ENCODE measurements around the gene TMCC1.
"Not testable (repeated sequence)": the region's sequence is repeated elsewhere in the genome, so short reads cannot be mapped to it uniquely, and the experiment has no call there.

The TMCC1 gene

GRCh38 chr3:129840707-129841360 lies 52.7 kb downstream of the TMCC1 start:
- H3K4me3 ChIP-seq (ENCODE audit: control insufficient read depth, low read depth, low read length), result no peak overlapping the region
- no peak for DNase-seq (ENCODE audit: low read depth)
- no peak for TF ChIP-seq CTCF (IDR thresholded peaks at IDR 0.05; ENCODE audit: control insufficient read depth, insufficient read depth, low read depth, low read length, missing control alignments)

- H3K4me3 ChIP-seq (ENCODE audit: control insufficient read depth, low read depth, low read length), result no peak overlapping the region
- TF ChIP-seq CTCF (IDR thresholded peaks at IDR 0.05; ENCODE audit: control insufficient read depth, insufficient read depth, low read depth, low read length, missing control alignments), result no peak
- DNase-seq (ENCODE audit: low read depth), result no peak
These were observed 55.4 kb downstream of the TMCC1 start for GRCh38 chr3:129838086-129838485.

GRCh38 chr3:129837065-129837642 lies 56.4 kb downstream of the TMCC1 start:
- no peak for DNase-seq (ENCODE audit: low read depth)
- H3K4me3 ChIP-seq (ENCODE audit: control insufficient read depth, low read depth, low read length), result no peak overlapping the region
- TF ChIP-seq CTCF (IDR thresholded peaks at IDR 0.05; ENCODE audit: control insufficient read depth, insufficient read depth, low read depth, low read length, missing control alignments), result no peak

GRCh38 chr3:129836381-129837064 lies 57.0 kb downstream of the TMCC1 start:
- no peak overlapping the region for H3K4me3 ChIP-seq (ENCODE audit: control insufficient read depth, low read depth, low read length)
- no peak for TF ChIP-seq CTCF (IDR thresholded peaks at IDR 0.05; ENCODE audit: control insufficient read depth, insufficient read depth, low read depth, low read length, missing control alignments)
- no peak for DNase-seq (ENCODE audit: low read depth)

- H3K4me3 ChIP-seq (ENCODE audit: control insufficient read depth, low read depth, low read length), result no peak overlapping the region
- DNase-seq (ENCODE audit: low read depth), result no peak
- TF ChIP-seq CTCF (IDR thresholded peaks at IDR 0.05; ENCODE audit: control insufficient read depth, insufficient read depth, low read depth, low read length, missing control alignments), result no peak
These were observed 58.3 kb downstream of the TMCC1 start for GRCh38 chr3:129835198-129835597.

- H3K4me3 ChIP-seq (ENCODE audit: control insufficient read depth, low read depth, low read length), result no peak overlapping the region
- no peak for TF ChIP-seq CTCF (IDR thresholded peaks at IDR 0.05; ENCODE audit: control insufficient read depth, insufficient read depth, low read depth, low read length, missing control alignments)
- DNase-seq (ENCODE audit: low read depth), result no peak
These were observed 58.9 kb downstream of the TMCC1 start for GRCh38 chr3:129834580-129834979.

GRCh38 chr3:129831942-129832341 lies 61.6 kb downstream of the TMCC1 start:
- DNase-seq (ENCODE audit: low read depth); H3K4me3 ChIP-seq (ENCODE audit: control insufficient read depth, low read depth, low read length): not testable (repeated sequence)

Measured in AG09309 (cell line).